Hair follicular keratinocyte (primary cell): ENCODE results near the gene C6orf52. TPM values are rescaled to one million over a fixed set of nuclear protein-coding genes. Genes with fewer than 3 reads are reported as not detected.

Source experiments
- total RNA-seq: library from RNA; depleted of rRNA; stranded (reverse); fragments of >200 nt; gene quantifications from 2 replicates; pipeline ENCODE4 v1.2.3, GENCODE V29; 2015

The C6orf52 gene
- 1.0 and 3.1 TPM in 2 replicates for total RNA-seq

GRCh38 chr6:10694302-10695085 lies at the start of gene C6orf52, which contains the start of gene PAK1IP1:
C6orf52 (minus strand) TSS chr6:10694616; CDS start chr6:10687550, 7,066 bp downstream.
PAK1IP1 (plus strand) TSS chr6:10694972; CDS start chr6:10694986, 14 bp downstream.

DNA sequence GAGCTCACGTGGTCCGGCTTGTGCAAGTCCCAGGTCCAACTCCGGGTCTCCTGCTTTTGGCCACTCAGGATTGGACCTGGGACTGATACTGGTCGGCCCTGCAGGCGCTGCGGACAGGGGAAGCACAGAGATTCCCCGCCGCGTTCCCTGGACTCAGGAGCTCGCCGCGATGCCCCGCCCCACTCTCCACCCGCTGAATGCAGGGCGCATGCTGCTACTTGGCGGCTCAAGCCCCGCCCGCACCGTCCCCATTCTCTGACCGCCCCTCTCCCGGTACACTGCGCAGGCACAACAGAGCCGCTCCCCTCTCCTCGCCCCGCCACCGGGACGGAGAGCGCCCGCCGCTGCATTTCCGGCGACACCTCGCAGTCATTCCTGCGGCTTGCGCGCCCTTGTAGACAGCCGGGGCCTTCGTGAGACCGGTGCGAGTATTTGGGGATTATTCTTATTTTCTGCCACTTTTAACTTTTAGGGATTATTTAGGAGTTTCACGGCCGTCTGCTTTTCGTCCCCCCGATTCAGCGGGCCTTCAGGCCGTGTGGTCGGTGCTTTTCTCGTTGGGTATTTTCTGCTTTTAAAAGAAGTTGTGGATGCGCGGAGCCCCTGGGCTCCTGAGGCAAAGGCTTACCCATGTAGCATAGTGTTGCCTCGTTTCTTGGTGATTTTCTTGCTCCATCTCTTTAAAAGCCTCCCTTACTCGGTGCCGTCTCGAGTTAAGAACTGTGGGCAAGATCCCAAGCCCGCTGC lies 28.6 kb upstream of the C6orf52 start, which contains the start of gene TMEM14C:
TMEM14C (plus strand) TSS at position 251 of the 747 bp plus-strand sequence. CDS start 1,544 bp downstream, outside the sequence.

Other genes with a start within 250 kb of the C6orf52 start
- gene GCNT2, start 173.3 kb downstream of the C6orf52 start, total RNA-seq, result 0.57 and 1.4 TPM in 2 replicates
- gene PAK1IP1, start 356 bp upstream of the C6orf52 start, total RNA-seq, result 19.4 and 27.5 TPM in 2 replicates
- gene TMEM14C, start 28.5 kb upstream of the C6orf52 start, total RNA-seq, result 187 and 241 TPM in 2 replicates
- 76.3 and 78.1 TPM in 2 replicates for gene TMEM14B, start 53.2 kb upstream of the C6orf52 start, total RNA-seq
- gene MAK, start 143.9 kb upstream of the C6orf52 start, total RNA-seq, result 0.04 TPM in 1 of 2 replicates, not detected in the other
- not detected in 2 replicates for gene GCM2, start 187.4 kb upstream of the C6orf52 start, total RNA-seq
- 0.23 and 0.61 TPM in 2 replicates for gene SYCP2L, start 192.4 kb upstream of the C6orf52 start, total RNA-seq